Limb (tissue), 2 donors: ENCODE data around the gene LYPD3.

Experiments used
- DNase-seq, 2 donors: peaks; one replicate each; pipeline ENCODE4 v3.0.0-alpha.2; 2016; ENCODE audit errors: extremely low spot score in 2 of 2

LYPD3 gene

DNA sequence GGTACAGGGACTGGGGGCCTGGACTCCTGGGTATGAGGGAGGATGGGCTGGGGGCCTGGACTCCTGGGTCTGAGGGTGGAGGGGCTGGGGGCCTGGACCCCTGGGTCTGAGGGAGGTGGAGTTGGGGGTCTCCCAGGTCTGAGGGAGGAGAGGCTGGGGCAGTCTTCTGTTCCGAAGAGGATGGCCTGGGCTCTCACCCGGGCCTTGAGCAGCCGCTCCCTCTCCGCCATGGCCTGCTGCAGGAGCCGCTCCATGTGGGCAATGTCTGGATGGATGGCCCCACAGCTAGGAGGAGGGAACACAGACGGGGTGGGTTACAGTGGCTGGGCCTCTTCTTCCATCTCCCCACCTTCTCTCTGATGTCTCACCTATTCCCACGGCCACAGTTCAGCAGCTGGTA lies 21.0 kb upstream of the LYPD3 start:
- DNase-seq = no peak

DNA sequence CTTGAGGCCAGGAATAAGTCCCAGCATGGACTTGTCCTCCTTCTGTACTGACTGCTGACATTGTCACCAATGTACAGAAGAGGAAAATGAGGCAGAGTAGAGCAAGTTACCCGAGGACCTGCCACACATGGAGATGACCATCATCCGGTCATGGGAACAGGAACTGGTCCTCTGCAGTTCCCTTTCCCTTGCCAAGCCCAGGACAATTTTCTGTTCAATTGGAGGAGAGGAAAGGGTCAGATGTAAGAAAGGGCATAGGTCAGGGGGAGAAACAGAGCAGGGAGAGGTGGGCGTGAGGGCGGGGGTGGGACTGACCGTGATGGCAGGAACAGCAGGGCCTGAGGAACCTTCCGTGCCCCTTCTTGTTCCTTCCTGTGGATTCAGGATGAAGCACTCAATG lies 20.5 kb upstream of the LYPD3 start:
- DNase-seq = no peak

DNA sequence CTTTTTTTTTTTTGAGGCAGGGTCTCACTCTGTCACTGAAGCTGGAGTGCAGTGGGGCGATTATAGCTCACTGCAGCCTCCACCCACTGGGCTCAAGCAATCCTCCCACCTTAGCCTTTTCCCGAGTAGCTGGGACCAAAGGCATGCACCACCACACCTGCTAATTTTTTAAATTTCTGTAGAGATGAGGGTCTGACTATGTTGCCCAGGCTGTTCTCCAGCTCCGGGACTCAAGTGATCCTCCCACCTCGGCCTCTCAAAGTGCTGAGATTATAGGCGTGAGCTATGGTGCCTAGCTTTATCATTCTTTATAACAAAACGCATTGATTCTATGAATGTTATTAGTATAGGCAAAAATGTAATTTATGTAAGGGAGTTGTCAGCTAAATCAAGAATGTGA lies 17.9 kb upstream of the LYPD3 start:
- no peak for DNase-seq

DNA sequence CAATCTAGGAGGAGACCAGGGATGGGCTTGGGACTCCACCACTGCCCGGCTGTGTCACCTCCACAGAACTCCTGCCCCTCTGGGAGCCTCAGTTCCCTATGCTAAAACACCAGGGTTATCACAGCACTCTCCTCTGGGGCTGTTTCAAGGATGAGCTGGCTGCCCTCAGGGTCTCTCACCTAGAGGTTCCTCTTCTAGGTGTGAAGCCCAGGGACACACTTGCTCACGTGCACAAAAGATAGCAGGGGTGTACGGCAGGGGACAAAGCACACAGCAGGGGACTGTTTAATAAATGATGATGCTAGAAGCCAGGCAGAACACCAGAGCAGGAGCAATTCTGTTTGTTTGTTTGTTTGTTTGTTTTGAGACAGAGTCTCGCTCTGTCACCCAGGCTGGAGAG lies 16.8 kb upstream of the LYPD3 start:
- DNase-seq = no peak

DNA sequence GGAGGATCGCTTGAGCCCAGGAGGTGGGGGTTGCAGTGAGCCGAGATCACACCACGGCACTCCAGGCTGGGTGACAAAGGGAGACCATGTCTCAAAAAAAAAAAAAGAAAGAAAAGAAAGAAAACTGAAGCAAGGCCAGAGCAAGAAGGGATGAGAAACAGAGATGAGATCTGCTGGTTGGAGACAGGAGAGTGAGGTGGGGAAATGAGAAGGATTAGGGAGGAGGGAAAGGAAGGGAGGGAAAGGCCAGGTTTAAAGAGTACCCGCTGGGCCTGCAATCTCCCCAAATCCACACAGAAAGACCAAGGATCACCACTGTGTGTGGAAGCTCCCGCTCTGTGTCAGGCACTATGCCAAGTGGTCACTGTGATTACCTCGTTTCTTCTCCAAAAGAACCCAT lies 16.3 kb upstream of the LYPD3 start:
- DNase-seq = no peak

DNA sequence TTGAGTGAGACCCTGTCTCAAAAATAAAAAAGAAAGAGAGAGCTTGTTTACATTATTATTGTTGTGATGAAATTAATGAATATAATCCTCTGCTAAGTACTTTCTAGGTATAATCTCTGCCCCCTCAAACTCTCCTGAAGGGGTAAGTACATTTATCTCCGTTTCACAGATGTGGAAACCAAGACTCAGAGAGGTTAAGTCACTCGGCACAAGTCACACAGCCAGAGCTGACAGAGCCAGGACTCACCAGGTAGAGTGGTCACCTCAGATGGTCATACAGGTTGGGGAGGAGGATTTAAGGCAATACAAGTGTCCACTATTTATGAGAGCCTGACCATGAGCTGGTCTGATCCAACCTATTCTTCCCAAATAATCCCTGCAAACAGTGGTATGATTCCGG lies 15.2 kb upstream of the LYPD3 start:
- DNase-seq = no peak

- DNase-seq = no peak
Observed at GRCh38 chr19:43479961-43480561, 14.7 kb upstream of the LYPD3 start.

- no peak for DNase-seq
Observed at GRCh38 chr19:43479226-43479625, 13.8 kb upstream of the LYPD3 start.

- DNase-seq = no peak
Observed at GRCh38 chr19:43478323-43478722, 12.9 kb upstream of the LYPD3 start.

GRCh38 chr19:43476606-43477005 lies 11.2 kb upstream of the LYPD3 start:
- DNase-seq = no peak

DNA sequence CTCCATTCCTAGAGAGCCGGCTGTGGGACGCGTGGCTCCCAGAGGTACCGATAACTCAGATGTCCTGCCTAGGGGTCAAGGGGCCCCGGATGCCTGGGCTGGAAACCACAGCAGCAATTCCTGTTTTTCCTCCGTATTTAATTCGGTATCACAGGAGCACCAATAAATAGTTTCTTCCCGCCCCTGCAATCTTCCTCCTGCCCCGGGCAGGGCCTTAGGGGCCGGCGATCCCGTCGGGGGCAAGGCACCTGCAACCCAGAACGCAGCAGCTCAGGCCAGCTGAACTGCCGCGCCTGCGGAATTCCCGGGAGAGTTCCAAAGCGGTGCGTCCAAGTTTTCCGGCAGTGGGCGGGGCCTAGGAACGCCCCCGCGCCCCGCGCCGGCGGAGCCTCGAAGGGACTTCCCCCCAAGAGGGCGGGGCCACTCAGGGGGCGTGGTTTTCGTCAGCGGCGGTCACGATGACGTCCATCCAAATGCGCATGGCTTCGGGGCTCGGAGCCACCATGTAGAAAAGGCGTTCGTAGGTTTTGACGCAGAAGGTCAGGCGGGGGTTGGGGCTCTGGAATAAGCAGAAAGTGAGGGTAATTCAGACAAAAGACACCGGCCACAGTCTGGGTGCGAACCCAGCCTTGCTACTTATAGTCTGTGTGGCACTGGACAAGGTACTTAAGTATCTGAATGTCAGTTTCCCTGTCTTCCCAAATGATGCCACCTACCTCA lies 9.7 kb upstream of the LYPD3 start:
- DNase-seq = peak; percentile 90 to 96

DNA sequence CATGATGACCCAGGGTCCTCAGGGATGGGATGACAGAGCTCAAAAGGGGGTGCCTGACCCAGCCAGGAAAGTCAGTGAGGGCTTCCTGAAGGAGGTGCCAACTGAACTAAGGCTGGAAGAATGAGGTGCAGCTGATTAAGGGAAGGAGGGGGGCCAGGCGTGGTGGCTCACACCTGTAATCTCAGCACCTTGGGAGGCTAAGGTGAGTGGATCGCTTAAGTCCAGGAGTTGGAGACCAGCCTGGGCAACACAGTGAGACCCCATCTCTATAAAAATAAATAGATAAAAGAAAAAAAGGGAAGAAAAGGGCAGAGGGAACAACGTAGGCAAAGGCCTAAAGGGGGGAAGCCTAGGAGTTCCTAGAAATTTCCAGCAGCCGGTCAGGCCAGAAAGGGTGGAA lies 9.1 kb upstream of the LYPD3 start:
- no peak for DNase-seq

GRCh38 chr19:43471091-43471490 lies 5.7 kb upstream of the LYPD3 start:
- DNase-seq = no peak

- no peak for DNase-seq
Observed at GRCh38 chr19:43470288-43470687, 4.9 kb upstream of the LYPD3 start.

DNA sequence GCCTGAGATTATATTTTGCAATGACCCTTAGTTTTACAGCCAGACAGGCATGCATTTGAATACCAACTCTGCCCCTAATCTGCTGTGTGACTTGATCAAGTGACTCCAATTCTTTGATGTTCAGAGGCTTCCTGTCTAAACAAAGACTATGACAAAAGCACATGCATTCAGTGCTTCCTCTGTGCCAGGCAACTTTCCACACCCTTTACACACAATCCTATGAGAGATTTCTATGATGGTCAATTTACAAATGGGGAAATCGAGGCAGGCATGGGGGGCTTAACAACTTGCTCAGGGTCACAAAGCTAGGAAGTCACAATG lies 3.7 kb upstream of the LYPD3 start:
- no peak for DNase-seq

- no peak for DNase-seq
Observed at GRCh38 chr19:43468354-43469159, 3.1 kb upstream of the LYPD3 start.

DNA sequence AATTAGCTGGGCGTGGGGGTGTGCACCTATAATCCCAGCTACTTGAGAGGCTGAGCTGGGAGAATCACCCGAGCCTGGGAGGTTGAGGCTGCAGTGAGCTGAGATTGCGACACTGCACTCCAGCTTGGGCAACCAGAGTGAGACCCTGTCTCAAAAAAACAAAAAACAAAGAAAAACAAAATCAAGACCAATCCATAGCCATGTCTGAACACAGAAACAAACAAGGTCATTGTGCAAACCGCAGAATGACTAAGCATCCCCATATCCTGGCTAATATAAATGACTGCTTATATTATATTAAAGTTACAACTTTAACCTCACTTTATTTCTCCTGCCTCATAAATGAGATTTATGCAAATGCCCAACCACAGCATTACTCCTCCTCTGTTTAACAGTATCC lies 2.3 kb upstream of the LYPD3 start:
- no peak for DNase-seq

- no peak for DNase-seq
Observed at GRCh38 chr19:43467276-43467675, 1.9 kb upstream of the LYPD3 start.

GRCh38 chr19:43466793-43467192 lies 1.4 kb upstream of the LYPD3 start:
- DNase-seq = no peak

- DNase-seq = peak in 1 of 2 donors; percentile 61
Observed at GRCh38 chr19:43464134-43464775, 1.2 kb downstream of the LYPD3 start.

DNA sequence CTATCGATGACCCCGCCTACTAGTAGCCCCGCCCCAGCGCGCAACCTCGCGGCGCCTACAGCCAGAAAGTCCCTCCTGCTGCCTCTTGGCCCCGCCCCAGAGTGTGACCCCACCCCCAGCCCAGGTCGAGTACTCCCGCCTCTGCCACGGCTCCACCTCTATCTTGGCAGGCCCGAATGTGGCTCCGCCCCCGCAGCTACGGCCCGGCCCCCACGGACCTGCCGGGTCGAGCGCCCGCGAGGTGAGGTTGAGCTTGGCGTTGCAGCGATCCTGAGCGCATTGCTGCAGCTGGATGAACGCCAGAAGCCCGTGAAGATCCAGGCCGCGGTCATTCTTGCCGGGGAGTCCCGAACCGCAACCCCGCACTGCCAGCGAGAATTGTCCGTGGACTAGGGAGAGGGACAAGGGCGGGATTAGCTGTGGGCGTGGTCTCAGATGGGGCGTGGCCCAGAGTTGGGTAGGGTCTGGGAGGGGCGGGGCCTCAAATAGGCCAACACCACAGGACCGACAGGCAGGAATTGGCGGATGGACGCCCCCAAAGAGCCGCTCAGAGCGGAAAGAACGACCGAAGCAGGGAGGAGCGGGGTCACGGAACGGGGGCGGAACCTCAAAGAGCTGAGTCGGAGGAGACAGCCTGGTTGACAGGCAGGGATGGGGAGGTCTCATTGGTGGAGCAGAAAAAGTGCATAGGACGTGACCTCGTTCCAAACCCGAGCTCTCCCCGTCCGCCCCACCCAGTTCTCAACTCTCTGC lies 1.9 kb downstream of the LYPD3 start:
- DNase-seq = peak; percentile 87 to 95
